ENCODE data around the gene EIPR1. TPM values are rescaled to one million over a fixed set of nuclear protein-coding genes. Genes with fewer than 3 reads are reported as not detected.

Gene EIPR1
- total RNA-seq, 1 experiment from 2014 or later: 36.9 TPM

- no peak overlapping the region for H3K27ac Mint-ChIP-seq (ENCODE audit: unreplicated experiment)
- CTCF ChIA-PET: no interaction called here
Observed at GRCh38 chr2:3326871-3327270, 50.7 kb downstream of the EIPR1 start.

DNA sequence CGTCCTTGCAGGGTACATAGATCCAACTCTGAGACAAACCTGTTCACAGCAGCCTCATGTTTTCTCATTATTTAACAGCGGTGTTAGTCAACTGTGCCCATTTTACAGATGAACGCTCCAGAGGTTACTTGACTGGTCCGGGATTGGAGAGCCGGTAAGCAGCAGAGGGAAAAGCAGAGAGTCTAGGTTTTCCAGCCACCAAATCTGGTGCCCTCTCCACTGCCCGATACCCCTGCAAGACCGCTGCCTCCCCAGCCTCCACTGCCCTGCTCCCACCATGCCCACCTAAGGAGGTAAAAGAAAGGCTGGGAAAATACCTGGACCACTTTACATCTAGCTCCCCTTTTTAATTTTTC, 51.5 kb downstream of the EIPR1 start:
- H3K4me3 ChIP-seq (ENCODE audit: low read depth, low read length): no peak overlapping the region
- peaks cover 3% of the 10 kb centered on the region; the same call in 1 of the 2 replicates for H3K36me3 ChIP-seq (ENCODE audit: control insufficient read depth, insufficient read depth, low read length)
- no peak for DNase-seq
- no peaks in the 10 kb centered on the region for H3K9me3 ChIP-seq
- Mint-ChIP-seq H3K4me1 (ENCODE audit: low read depth, unreplicated experiment) (peaks cover 7% of the 10 kb centered on the region), H3K36me3 (ENCODE audit: insufficient read depth, unreplicated experiment) (peaks cover 21% of the 10 kb centered on the region), H3K27ac (ENCODE audit: unreplicated experiment) (no peak overlapping the region), H3K27me3 (ENCODE audit: insufficient read depth, unreplicated experiment) (no peaks in the 10 kb centered on the region), H3K4me3 (ENCODE audit: unreplicated experiment) (no peak overlapping the region), H3K9me3 (ENCODE audit: unreplicated experiment) (peaks cover 13% of the 10 kb centered on the region)
- no TSS peak for BruUV-seq (replicated peaks)
- POLR2A ChIA-PET: no interaction called here
- no peaks in the 10 kb centered on the region for H3K27me3 ChIP-seq (replicated peaks; ENCODE audit: control insufficient read depth, insufficient read depth, low read length)
- peaks cover 11% of the 10 kb centered on the region for H3K4me1 ChIP-seq
- CTCF ChIA-PET: no interaction called here
- intact Hi-C loops (cut with micrococcal nuclease; ENCODE audit: unreplicated experiment): no loop called here
- no peak for TF ChIP-seq CTCF (IDR thresholded peaks at IDR 0.05; ENCODE audit: insufficient read depth in 1 of 2, low read depth in 1 of 2, low read length in 1 of 2, severe bottlenecking in 1 of 2, unreplicated experiment in 1 of 2)

More at GRCh38 chr2:3326871-3327270, 50.7 kb downstream of the EIPR1 start:
- Mint-ChIP-seq H3K4me1 (ENCODE audit: low read depth, unreplicated experiment) (peaks cover 7% of the 10 kb centered on the region), H3K27me3 (ENCODE audit: insufficient read depth, unreplicated experiment) (no peaks in the 10 kb centered on the region), H3K4me3 (ENCODE audit: unreplicated experiment) (no peak overlapping the region), H3K36me3 (ENCODE audit: insufficient read depth, unreplicated experiment) (peaks cover 21% of the 10 kb centered on the region), H3K9me3 (ENCODE audit: unreplicated experiment) (peaks cover 13% of the 10 kb centered on the region)
- H3K4me1 ChIP-seq: peaks cover 11% of the 10 kb centered on the region
- H3K4me3 ChIP-seq (ENCODE audit: low read depth, low read length): no peak overlapping the region
- H3K9me3 ChIP-seq: no peaks in the 10 kb centered on the region
- no peaks in the 10 kb centered on the region for H3K27me3 ChIP-seq (replicated peaks; ENCODE audit: control insufficient read depth, insufficient read depth, low read length)
- intact Hi-C loops (cut with micrococcal nuclease; ENCODE audit: unreplicated experiment): no loop called here
- TF ChIP-seq CTCF (IDR thresholded peaks at IDR 0.05; ENCODE audit: insufficient read depth in 1 of 2, low read depth in 1 of 2, low read length in 1 of 2, severe bottlenecking in 1 of 2, unreplicated experiment in 1 of 2): no peak
- BruUV-seq (replicated peaks): no TSS peak
- POLR2A ChIA-PET: no interaction called here
- DNase-seq: no peak
- H3K36me3 ChIP-seq (ENCODE audit: control insufficient read depth, insufficient read depth, low read length): peaks cover 3% of the 10 kb centered on the region; the same call in 1 of the 2 replicates

- DNase-seq: no peak
- Mint-ChIP-seq H3K4me3 (ENCODE audit: unreplicated experiment) (no peak overlapping the region), H3K4me1 (ENCODE audit: low read depth, unreplicated experiment) (peaks cover 7% of the 10 kb centered on the region), H3K27ac (ENCODE audit: unreplicated experiment) (no peak overlapping the region), H3K9me3 (ENCODE audit: unreplicated experiment) (peaks cover 8% of the 10 kb centered on the region), H3K36me3 (ENCODE audit: insufficient read depth, unreplicated experiment) (peaks cover 18% of the 10 kb centered on the region), H3K27me3 (ENCODE audit: insufficient read depth, unreplicated experiment) (no peaks in the 10 kb centered on the region)
- POLR2A ChIA-PET: no interaction called here
- Histone ChIP-seq H3K4me3 (ENCODE audit: low read depth, low read length) (no peak overlapping the region), H3K27me3 (replicated peaks; ENCODE audit: control insufficient read depth, insufficient read depth, low read length) (no peaks in the 10 kb centered on the region), H3K4me1 (peaks cover 11% of the 10 kb centered on the region), H3K36me3 (ENCODE audit: control insufficient read depth, insufficient read depth, low read length) (peaks cover 1% of the 10 kb centered on the region; the same call in 1 of the 2 replicates), H3K9me3 (no peaks in the 10 kb centered on the region)
- intact Hi-C loops (cut with micrococcal nuclease; ENCODE audit: unreplicated experiment): no loop called here
- BruUV-seq (replicated peaks): no TSS peak
- CTCF ChIA-PET: no interaction called here
- no peak for TF ChIP-seq CTCF (IDR thresholded peaks at IDR 0.05; ENCODE audit: insufficient read depth in 1 of 2, low read depth in 1 of 2, low read length in 1 of 2, severe bottlenecking in 1 of 2, unreplicated experiment in 1 of 2)
Observed at GRCh38 chr2:3325458-3326181, 52.0 kb downstream of the EIPR1 start.
